Activated naive CD4-positive, alpha-beta T cell treated with anti-CD3 and anti-CD28 coated beads for 36 hours (primary cell): Measurements from ENCODE around the gene FOXL3. TPM values are rescaled to one million over a fixed set of nuclear protein-coding genes. Genes with fewer than 3 reads are reported as not detected.

Experiments used
- CTCF ChIA-PET: fragments of 350-600 bp; sonication (Branson Sonifier 250); formaldehyde crosslinking; loops from one replicate; lab custom pipeline; 2021; ENCODE audit warnings: antibody characterized with exemption; lab: Charles Lee
- DNase-seq: peaks from one replicate; pipeline ENCODE4 v3.0.0-alpha.2; 2020
- H3K27ac Mint-ChIP-seq: one replicate; pipeline ENCODE4 v1.8.0; 2021; ENCODE audit warnings: mild to moderate bottlenecking, mixed read lengths
- H3K27me3 Mint-ChIP-seq: one replicate; pipeline ENCODE4 v1.8.0; 2021; ENCODE audit warnings: low read depth, mixed read lengths
- H3K36me3 Mint-ChIP-seq: one replicate; pipeline ENCODE4 v1.8.0; 2021; ENCODE audit warnings: low read depth, mixed read lengths
- H3K4me1 Mint-ChIP-seq: one replicate; pipeline ENCODE4 v1.8.0; 2021; ENCODE audit warnings: low read depth, mixed read lengths
- H3K4me3 Mint-ChIP-seq: one replicate; pipeline ENCODE4 v1.8.0; 2021; ENCODE audit warnings: mild to moderate bottlenecking, moderate library complexity, mixed read lengths
- H3K9me3 Mint-ChIP-seq: one replicate; pipeline ENCODE4 v1.8.0; 2021; ENCODE audit warnings: mixed read lengths
- intact Hi-C: fragments of 100-400 bp; cut with micrococcal nuclease; formaldehyde crosslinking; loops from one replicate; pipeline ENCODE4 v1.15.1; 2023
- total RNA-seq, 2 experiments: library from RNA; stranded (reverse); gene quantifications; one replicate each; pipeline ENCODE4 v1.2.3, GENCODE V29; 2021

The FOXL3 gene
- total RNA-seq, 2 experiments from 2014 or later = not detected

GRCh38 chr7:297611-298374, 7.8 kb downstream of the FOXL3 start:
- Mint-ChIP-seq H3K27ac (no peak overlapping the region), H3K4me3 (no peak overlapping the region), H3K4me1 (no peaks in the 10 kb centered on the region), H3K36me3 (no peaks in the 10 kb centered on the region), H3K27me3 (peaks cover 10% of the 10 kb centered on the region), H3K9me3 (no peaks in the 10 kb centered on the region)
- CTCF ChIA-PET = no interaction called here
- intact Hi-C loops = no loop called here
- DNase-seq = no peak

GRCh38 chr7:298375-298702, 8.4 kb downstream of the FOXL3 start:
- CTCF ChIA-PET = no interaction called here
- no peak for DNase-seq
- intact Hi-C loops = no loop called here
- H3K36me3 Mint-ChIP-seq = no peaks in the 10 kb centered on the region
- H3K9me3 Mint-ChIP-seq = no peaks in the 10 kb centered on the region
- H3K4me1 Mint-ChIP-seq = no peaks in the 10 kb centered on the region
- no peak overlapping the region for H3K4me3 Mint-ChIP-seq
- H3K27me3 Mint-ChIP-seq = peaks cover 5% of the 10 kb centered on the region
- no peak overlapping the region for H3K27ac Mint-ChIP-seq

GRCh38 chr7:298743-299142, 8.8 kb downstream of the FOXL3 start:
- Mint-ChIP-seq H3K4me1 (no peaks in the 10 kb centered on the region), H3K9me3 (no peaks in the 10 kb centered on the region), H3K4me3 (no peak overlapping the region), H3K27ac (no peak overlapping the region), H3K36me3 (no peaks in the 10 kb centered on the region), H3K27me3 (peaks cover 4% of the 10 kb centered on the region)
- CTCF ChIA-PET = no interaction called here
- DNase-seq = no peak
- intact Hi-C loops = loop anchor here (1.0 kb wide), 1 partner anchor 26 kb away; no protein-coding TSS in a partner anchor

- H3K27me3 Mint-ChIP-seq = peaks cover 4% of the 10 kb centered on the region
- H3K36me3 Mint-ChIP-seq = no peaks in the 10 kb centered on the region
- no peaks in the 10 kb centered on the region for H3K4me1 Mint-ChIP-seq
- H3K9me3 Mint-ChIP-seq = no peaks in the 10 kb centered on the region
- no peak for DNase-seq
- CTCF ChIA-PET = no interaction called here
- intact Hi-C loops = loop anchor here (1.0 kb wide), 1 partner anchor 27 kb away; no protein-coding TSS in a partner anchor
- H3K27ac Mint-ChIP-seq = no peak overlapping the region
- H3K4me3 Mint-ChIP-seq = no peak overlapping the region
Measured at GRCh38 chr7:299169-299568, 9.2 kb downstream of the FOXL3 start.

- CTCF ChIA-PET = no interaction called here
- Mint-ChIP-seq H3K4me3 (no peak overlapping the region), H3K27me3 (no peaks in the 10 kb centered on the region), H3K27ac (no peak overlapping the region), H3K36me3 (no peaks in the 10 kb centered on the region), H3K9me3 (no peaks in the 10 kb centered on the region), H3K4me1 (no peaks in the 10 kb centered on the region)
- DNase-seq = no peak
- intact Hi-C loops = loop anchor here (1.0 kb wide), 1 partner anchor 27 kb away; no protein-coding TSS in a partner anchor
Measured at GRCh38 chr7:299628-300027, 9.7 kb downstream of the FOXL3 start.

- no peak overlapping the region for H3K27ac Mint-ChIP-seq
- H3K9me3 Mint-ChIP-seq = no peaks in the 10 kb centered on the region
- no peaks in the 10 kb centered on the region for H3K27me3 Mint-ChIP-seq
- intact Hi-C loops = no loop called here
- CTCF ChIA-PET = no interaction called here
- no peak overlapping the region for H3K4me3 Mint-ChIP-seq
- H3K4me1 Mint-ChIP-seq = no peaks in the 10 kb centered on the region
- H3K36me3 Mint-ChIP-seq = no peaks in the 10 kb centered on the region
- no peak for DNase-seq
Measured at GRCh38 chr7:300048-300447, 10.1 kb downstream of the FOXL3 start.

- Mint-ChIP-seq H3K4me3 (no peak overlapping the region), H3K4me1 (no peaks in the 10 kb centered on the region), H3K9me3 (no peaks in the 10 kb centered on the region), H3K36me3 (no peaks in the 10 kb centered on the region), H3K27ac (no peak overlapping the region), H3K27me3 (no peaks in the 10 kb centered on the region)
- CTCF ChIA-PET = no interaction called here
- no peak for DNase-seq
- intact Hi-C loops = no loop called here
Measured at GRCh38 chr7:300546-301290, 10.7 kb downstream of the FOXL3 start.

GRCh38 chr7:301291-302053, 11.5 kb downstream of the FOXL3 start:
- H3K9me3 Mint-ChIP-seq = no peaks in the 10 kb centered on the region
- no peak for DNase-seq
- H3K4me3 Mint-ChIP-seq = no peak overlapping the region
- no peaks in the 10 kb centered on the region for H3K36me3 Mint-ChIP-seq
- no peaks in the 10 kb centered on the region for H3K27me3 Mint-ChIP-seq
- CTCF ChIA-PET = no interaction called here
- H3K27ac Mint-ChIP-seq = no peak overlapping the region
- intact Hi-C loops = no loop called here
- H3K4me1 Mint-ChIP-seq = no peaks in the 10 kb centered on the region

- CTCF ChIA-PET = no interaction called here
- Mint-ChIP-seq H3K27ac (no peak overlapping the region), H3K36me3 (no peaks in the 10 kb centered on the region), H3K4me1 (no peaks in the 10 kb centered on the region), H3K4me3 (no peak overlapping the region), H3K9me3 (no peaks in the 10 kb centered on the region), H3K27me3 (no peaks in the 10 kb centered on the region)
- intact Hi-C loops = no loop called here
- no peak for DNase-seq
Measured at GRCh38 chr7:302054-302992, 12.4 kb downstream of the FOXL3 start.

GRCh38 chr7:303425-303824, 13.5 kb downstream of the FOXL3 start:
- intact Hi-C loops = no loop called here
- no peaks in the 10 kb centered on the region for H3K36me3 Mint-ChIP-seq
- H3K4me3 Mint-ChIP-seq = no peak overlapping the region
- no peak overlapping the region for H3K27ac Mint-ChIP-seq
- peaks cover 7% of the 10 kb centered on the region for H3K9me3 Mint-ChIP-seq
- DNase-seq = no peak
- H3K27me3 Mint-ChIP-seq = no peaks in the 10 kb centered on the region
- CTCF ChIA-PET = no interaction called here
- no peaks in the 10 kb centered on the region for H3K4me1 Mint-ChIP-seq

GRCh38 chr7:303884-304573, 14.1 kb downstream of the FOXL3 start:
- Mint-ChIP-seq H3K36me3 (no peaks in the 10 kb centered on the region), H3K4me3 (no peak overlapping the region), H3K27ac (no peak overlapping the region), H3K9me3 (peaks cover 7% of the 10 kb centered on the region), H3K27me3 (no peaks in the 10 kb centered on the region), H3K4me1 (no peaks in the 10 kb centered on the region)
- CTCF ChIA-PET = no interaction called here
- peak; percentile 2 for DNase-seq
- intact Hi-C loops = no loop called here
